SU-DHL-6 (cell line): ENCODE data around the gene BAZ2A.

Experiments used
- H2AFZ ChIP-seq: fragments of 200-600 bp; sonication (generic); 2 replicates; pipeline ENCODE4 v1.6.1; 2014; ENCODE audit warnings: low read depth, mild to moderate bottlenecking, moderate library complexity, mixed read lengths, antibody characterized with exemption, low read length; ENCODE audit not compliant: severe bottlenecking
- H3F3A ChIP-seq: fragments of 200-600 bp; shearing (Covaris generic); 2 replicates; pipeline ENCODE4 v1.6.0; 2016; ENCODE audit warnings: antibody characterized with exemption, mild to moderate bottlenecking; ENCODE audit not compliant: insufficient read depth
- H3K27ac ChIP-seq: fragments of 200-600 bp; sonication (generic); 2 replicates; pipeline ENCODE4 v1.5.1; 2016; ENCODE audit warnings: low read depth, mild to moderate bottlenecking, low read length, moderate library complexity, mixed read lengths
- H3K27me3 ChIP-seq: fragments of 200-600 bp; sonication (generic), shearing (Covaris generic); 2 replicates; pipeline ENCODE4 v1.6.0; 2014; ENCODE audit warnings: mild to moderate bottlenecking, low read length
- H3K36me3 ChIP-seq: fragments of 200-600 bp; sonication (generic); 2 replicates; pipeline ENCODE4 v1.6.1; 2014; ENCODE audit warnings: mild to moderate bottlenecking, low read length, mixed read lengths
- H3K4me2 ChIP-seq: fragments of 300-600, 200-600 bp; shearing (Covaris generic), sonication (generic); 2 replicates; pipeline ENCODE4 v1.6.0; 2014; ENCODE audit warnings: low read length, low read depth, mild to moderate bottlenecking; ENCODE audit not compliant: poor library complexity, severe bottlenecking
- H3K4me3 ChIP-seq: fragments of 200-600 bp; sonication (generic); 2 replicates; pipeline ENCODE4 v1.5.1; 2014; ENCODE audit warnings: antibody characterized with exemption, low read length, mild to moderate bottlenecking, mixed read lengths; ENCODE audit not compliant: insufficient read depth, poor library complexity, severe bottlenecking
- H3K79me2 ChIP-seq: fragments of 200-600 bp; sonication (generic); 2 replicates; pipeline ENCODE4 v1.6.1; 2014; ENCODE audit warnings: mild to moderate bottlenecking, low read length, moderate library complexity; ENCODE audit not compliant: insufficient read depth
- H3K9ac ChIP-seq: fragments of 200-600 bp; sonication (generic); 2 replicates; pipeline ENCODE4 v1.7.0; 2014; ENCODE audit warnings: mild to moderate bottlenecking, low read length
- H3K9me2 ChIP-seq: fragments of 200-600 bp; sonication (generic); replicated peaks from 2 replicates; pipeline ENCODE4 v1.6.1; 2014; ENCODE audit warnings: low read length; ENCODE audit not compliant: insufficient read depth
- H3K9me3 ChIP-seq: fragments of 200-600 bp; sonication (generic); 2 replicates; pipeline ENCODE4 v1.6.1; 2014; ENCODE audit warnings: low read length, mixed read lengths; ENCODE audit not compliant: insufficient read depth
- H4K20me1 ChIP-seq: fragments of 200-600 bp; sonication (generic); 2 replicates; pipeline ENCODE4 v1.6.1; 2014; ENCODE audit warnings: low read depth, mild to moderate bottlenecking, antibody characterized with exemption, low read length, moderate library complexity, mixed read lengths
- CTCF ChIP-seq: fragments of 200-600 bp; sonication (generic); IDR thresholded peaks from one replicate; pipeline ENCODE4 v1.5.1; 2017; ENCODE audit warnings: antibody characterized with exemption, mild to moderate bottlenecking, low read length, moderate library complexity; ENCODE audit not compliant: insufficient read depth, poor library complexity, severe bottlenecking
- EZH2phosphoT487 ChIP-seq: fragments of 200-600 bp; sonication (generic), shearing (Covaris generic); conservative IDR thresholded peaks from 2 replicates; pipeline ENCODE4 v1.6.1; 2018; ENCODE audit warnings: mild to moderate bottlenecking, antibody characterized with exemption, low read length, moderate library complexity, mixed read lengths

Gene BAZ2A

GRCh38 chr12:56614627-56615026 is 15.5 kb downstream of the BAZ2A start:
- Histone ChIP-seq H3K4me2 (no peak overlapping the region), H3K27me3 (no peaks in the 10 kb centered on the region), H3K9me2 (no peaks in the 10 kb centered on the region), H3K36me3 (peaks cover 26% of the 10 kb centered on the region; the same call in 1 of the 2 replicates), H3K79me2 (peaks cover 16% of the 10 kb centered on the region), H3K27ac (no peak overlapping the region), H2AFZ (no peak overlapping the region), H4K20me1 (no peaks in the 10 kb centered on the region), H3K4me3 (no peak overlapping the region), H3F3A (no peaks in the 10 kb centered on the region), H3K9me3 (no peaks in the 10 kb centered on the region), H3K9ac (no peak overlapping the region)
- TF ChIP-seq EZH2phosphoT487 = no peak
- no peak for TF ChIP-seq CTCF

- no peaks in the 10 kb centered on the region for H4K20me1 ChIP-seq
- H3K4me2 ChIP-seq = no peak overlapping the region
- TF ChIP-seq CTCF (no peak), EZH2phosphoT487 (no peak)
Observed at GRCh38 chr12:56604355-56604754, 25.8 kb downstream of the BAZ2A start.

GRCh38 chr12:56602239-56602638 is 27.9 kb downstream of the BAZ2A start:
- Histone ChIP-seq H3K27me3 (no peaks in the 10 kb centered on the region), H3K27ac (no peak overlapping the region), H3F3A (no peaks in the 10 kb centered on the region), H2AFZ (no peak overlapping the region), H3K4me2 (no peak overlapping the region), H3K36me3 (no peaks in the 10 kb centered on the region; the same call in 1 of the 2 replicates), H3K4me3 (no peak overlapping the region), H3K9me3 (no peaks in the 10 kb centered on the region), H3K9ac (no peak overlapping the region), H3K79me2 (no peaks in the 10 kb centered on the region), H4K20me1 (no peaks in the 10 kb centered on the region), H3K9me2 (no peaks in the 10 kb centered on the region)
- TF ChIP-seq EZH2phosphoT487 (no peak), CTCF (no peak)

More at GRCh38 chr12:56604355-56604754, 25.8 kb downstream of the BAZ2A start:
- no peak overlapping the region for H3K27ac ChIP-seq
- H3K4me3 ChIP-seq = no peak overlapping the region
- no peaks in the 10 kb centered on the region for H3K9me3 ChIP-seq
- H3K36me3 ChIP-seq = peaks cover 3% of the 10 kb centered on the region; the same call in 1 of the 2 replicates
- no peaks in the 10 kb centered on the region for H3K9me2 ChIP-seq
- no peak overlapping the region for H3K9ac ChIP-seq
- H3F3A ChIP-seq = no peaks in the 10 kb centered on the region
- H3K79me2 ChIP-seq = no peaks in the 10 kb centered on the region
- H3K27me3 ChIP-seq = no peaks in the 10 kb centered on the region
- no peak overlapping the region for H2AFZ ChIP-seq
